Measurements from ENCODE around the gene GRK5. TPM values are rescaled to one million over a fixed set of nuclear protein-coding genes. Genes with fewer than 3 reads are reported as not detected.

The GRK5 gene
- total RNA-seq, 1 donor from 2014 or later = 4.3 TPM

DNA sequence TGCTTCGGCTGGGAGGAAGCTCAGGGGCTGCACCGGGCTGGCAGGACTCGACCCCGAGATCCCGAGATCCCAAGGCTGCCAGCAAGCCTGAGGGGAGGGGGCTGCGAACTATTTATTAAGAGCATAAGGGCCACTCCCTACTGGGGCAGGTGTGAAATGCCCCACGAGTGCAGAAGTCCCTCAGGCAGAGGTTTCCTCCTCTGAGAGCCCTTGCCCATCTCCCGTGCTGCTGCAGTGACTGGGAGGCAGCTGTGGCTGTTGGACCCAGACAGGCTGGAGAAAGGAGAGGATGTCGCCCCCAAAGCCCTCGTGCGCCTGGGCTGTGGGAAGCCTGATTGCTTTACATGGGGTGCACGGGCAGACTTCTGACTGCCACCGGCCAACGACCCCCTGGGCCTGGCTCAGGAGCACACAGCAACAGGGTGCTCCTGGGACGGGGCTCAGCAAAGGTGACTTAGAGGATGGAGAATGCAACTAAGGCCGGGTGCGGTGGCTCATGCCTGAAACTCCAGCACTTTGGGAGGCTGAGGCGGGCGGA is 295.3 kb downstream of the GRK5 start:
- H4K20me1 ChIP-seq (ENCODE audit: low read depth) = no peaks in the 10 kb centered on the region
- no peak overlapping the region for H3K27ac ChIP-seq
- no peaks in the 10 kb centered on the region for H3K4me1 ChIP-seq
- no peak overlapping the region for H3K9ac ChIP-seq
- Mint-ChIP-seq H3K4me1 (peaks cover 29% of the 10 kb centered on the region), H3K4me3 (no peak overlapping the region), H3K27me3 (ENCODE audit: insufficient read depth, low read depth) (peaks cover 13% of the 10 kb centered on the region), H3K9me3 (no peaks in the 10 kb centered on the region), H3K36me3 (no peaks in the 10 kb centered on the region), H3K27ac (no peak overlapping the region)
- H3F3A ChIP-seq (ENCODE audit: low read depth) = no peaks in the 10 kb centered on the region
- H3K27me3 ChIP-seq = no peaks in the 10 kb centered on the region
- no peaks in the 10 kb centered on the region for H3K79me2 ChIP-seq (ENCODE audit: low read depth)
- H3K36me3 ChIP-seq = no peaks in the 10 kb centered on the region
- no peak for TF ChIP-seq EZH2phosphoT487 (IDR thresholded peaks at IDR 0.05)
- TF ChIP-seq EZH2 (IDR thresholded peaks at IDR 0.05) = no peak
- TF ChIP-seq, protein P1, sequence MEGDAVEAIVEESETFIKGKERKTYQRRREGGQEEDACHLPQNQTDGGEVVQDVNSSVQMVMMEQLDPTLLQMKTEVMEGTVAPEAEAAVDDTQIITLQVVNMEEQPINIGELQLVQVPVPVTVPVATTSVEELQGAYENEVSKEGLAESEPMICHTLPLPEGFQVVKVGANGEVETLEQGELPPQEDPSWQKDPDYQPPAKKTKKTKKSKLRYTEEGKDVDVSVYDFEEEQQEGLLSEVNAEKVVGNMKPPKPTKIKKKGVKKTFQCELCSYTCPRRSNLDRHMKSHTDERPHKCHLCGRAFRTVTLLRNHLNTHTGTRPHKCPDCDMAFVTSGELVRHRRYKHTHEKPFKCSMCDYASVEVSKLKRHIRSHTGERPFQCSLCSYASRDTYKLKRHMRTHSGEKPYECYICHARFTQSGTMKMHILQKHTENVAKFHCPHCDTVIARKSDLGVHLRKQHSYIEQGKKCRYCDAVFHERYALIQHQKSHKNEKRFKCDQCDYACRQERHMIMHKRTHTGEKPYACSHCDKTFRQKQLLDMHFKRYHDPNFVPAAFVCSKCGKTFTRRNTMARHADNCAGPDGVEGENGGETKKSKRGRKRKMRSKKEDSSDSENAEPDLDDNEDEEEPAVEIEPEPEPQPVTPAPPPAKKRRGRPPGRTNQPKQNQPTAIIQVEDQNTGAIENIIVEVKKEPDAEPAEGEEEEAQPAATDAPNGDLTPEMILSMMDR (IDR thresholded peaks at IDR 0.05) = no peak
- H2AFZ ChIP-seq (replicated peaks) = no peak overlapping the region
- no peak for DNase-seq (ENCODE audit: low spot score)
- H3K4me2 ChIP-seq = no peak overlapping the region
- no peaks in the 10 kb centered on the region for H3K9me3 ChIP-seq (ENCODE audit: low read depth)
- H3K4me3 ChIP-seq = no peak overlapping the region

DNA sequence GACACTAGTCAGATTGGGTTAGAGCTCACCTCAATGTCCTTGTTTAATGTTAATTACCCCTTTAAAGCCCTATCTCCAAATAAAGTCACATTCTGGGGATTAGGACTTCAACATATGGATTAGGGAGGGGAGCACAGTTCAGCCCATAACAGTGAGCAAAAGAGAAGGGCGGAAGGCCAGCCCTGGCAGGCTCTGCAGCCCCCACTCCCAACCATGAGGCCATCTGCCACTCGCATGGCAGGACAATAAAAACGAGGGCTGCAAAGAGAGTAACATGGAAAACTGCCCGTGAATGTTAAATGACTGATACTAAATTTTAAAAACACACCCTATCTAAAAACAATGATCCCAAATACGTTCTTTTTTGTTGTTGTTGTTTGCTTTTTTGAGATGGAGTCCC is 296.4 kb downstream of the GRK5 start:
- peaks cover 28% of the 10 kb centered on the region for H3K4me1 Mint-ChIP-seq
- TF ChIP-seq, protein P1 (IDR thresholded peaks at IDR 0.05) = no peak
- no peak for TF ChIP-seq EZH2phosphoT487 (IDR thresholded peaks at IDR 0.05)
- no peak for TF ChIP-seq EZH2 (IDR thresholded peaks at IDR 0.05)
- H3K79me2 ChIP-seq (ENCODE audit: low read depth) = no peaks in the 10 kb centered on the region
- H3K4me3 ChIP-seq = no peak overlapping the region
- H4K20me1 ChIP-seq (ENCODE audit: low read depth) = no peaks in the 10 kb centered on the region
- DNase-seq (ENCODE audit: low spot score) = no peak
- no peaks in the 10 kb centered on the region for H3K36me3 Mint-ChIP-seq
- H3K27me3 Mint-ChIP-seq (ENCODE audit: insufficient read depth, low read depth) = peaks cover 9% of the 10 kb centered on the region
- H3K27me3 ChIP-seq = no peaks in the 10 kb centered on the region
- H3K9me3 ChIP-seq (ENCODE audit: low read depth) = no peaks in the 10 kb centered on the region
- no peak overlapping the region for H3K27ac ChIP-seq
- no peak overlapping the region for H3K27ac Mint-ChIP-seq
- no peaks in the 10 kb centered on the region for H3K9me3 Mint-ChIP-seq
- no peak overlapping the region for H2AFZ ChIP-seq (replicated peaks)
- no peaks in the 10 kb centered on the region for H3K4me1 ChIP-seq
- no peaks in the 10 kb centered on the region for H3F3A ChIP-seq (ENCODE audit: low read depth)
- no peak overlapping the region for H3K4me2 ChIP-seq
- no peak overlapping the region for H3K4me3 Mint-ChIP-seq
- no peaks in the 10 kb centered on the region for H3K36me3 ChIP-seq
- H3K9ac ChIP-seq = no peak overlapping the region

- H3K4me3 ChIP-seq = no peak overlapping the region
- no peak overlapping the region for H3K4me2 ChIP-seq
- Mint-ChIP-seq H3K36me3 (no peaks in the 10 kb centered on the region), H3K4me3 (peak overlapping the region; percentile 60), H3K4me1 (peaks cover 23% of the 10 kb centered on the region), H3K27me3 (ENCODE audit: insufficient read depth, low read depth) (peaks cover 9% of the 10 kb centered on the region), H3K27ac (no peak overlapping the region), H3K9me3 (no peaks in the 10 kb centered on the region)
- no peaks in the 10 kb centered on the region for H3K79me2 ChIP-seq (ENCODE audit: low read depth)
- no peaks in the 10 kb centered on the region for H3K27me3 ChIP-seq
- H3K9ac ChIP-seq = no peak overlapping the region
- TF ChIP-seq EZH2phosphoT487 (IDR thresholded peaks at IDR 0.05) (no peak), EZH2 (IDR thresholded peaks at IDR 0.05) (no peak)
- TF ChIP-seq, protein P1 (IDR thresholded peaks at IDR 0.05) = no peak
- H3K36me3 ChIP-seq = no peaks in the 10 kb centered on the region
- no peak overlapping the region for H3K27ac ChIP-seq
- DNase-seq (ENCODE audit: low spot score) = no peak
- no peaks in the 10 kb centered on the region for H3F3A ChIP-seq (ENCODE audit: low read depth)
- no peak overlapping the region for H2AFZ ChIP-seq (replicated peaks)
- no peaks in the 10 kb centered on the region for H3K4me1 ChIP-seq
- no peaks in the 10 kb centered on the region for H4K20me1 ChIP-seq (ENCODE audit: low read depth)
- H3K9me3 ChIP-seq (ENCODE audit: low read depth) = no peaks in the 10 kb centered on the region
Measured at GRCh38 chr10:119504651-119505050, 297.3 kb downstream of the GRK5 start.
